GM12864 (cell line): ENCODE results near the gene HMX1.

Source experiments
- DNase-seq: peaks from one replicate; pipeline ENCODE4 v3.0.0-alpha.2; 2011; ENCODE audit warnings: low read depth
- H3K4me3 ChIP-seq: 2 replicates; pipeline ENCODE4 v1.5.1; 2011; ENCODE audit warnings: mild to moderate bottlenecking, low read depth, low read length, control low read depth
- CTCF ChIP-seq: IDR thresholded peaks from 2 replicates; pipeline ENCODE4 v1.5.1; 2011; ENCODE audit warnings: low read depth, mild to moderate bottlenecking, moderate library complexity, low read length, control low read depth, inconsistent platforms; ENCODE audit errors: missing control alignments

The HMX1 gene

GRCh38 chr4:8896071-8896470 lies 24.4 kb upstream of the HMX1 start:
- TF ChIP-seq CTCF = no peak
- no peak overlapping the region for H3K4me3 ChIP-seq
- no peak for DNase-seq

- no peak overlapping the region for H3K4me3 ChIP-seq
- DNase-seq = no peak
Observed at GRCh38 chr4:8895295-8895694, 23.7 kb upstream of the HMX1 start.

GRCh38 chr4:8894424-8894816 lies 22.8 kb upstream of the HMX1 start:
- DNase-seq = no peak
- no peak for TF ChIP-seq CTCF
- no peak overlapping the region for H3K4me3 ChIP-seq

More at GRCh38 chr4:8895295-8895694, 23.7 kb upstream of the HMX1 start:
- no peak for TF ChIP-seq CTCF

GRCh38 chr4:8893624-8894423 lies 22.2 kb upstream of the HMX1 start:
- DNase-seq = no peak
- no peak overlapping the region for H3K4me3 ChIP-seq
- no peak for TF ChIP-seq CTCF

GRCh38 chr4:8893227-8893623 lies 21.6 kb upstream of the HMX1 start:
- no peak for DNase-seq
- H3K4me3 ChIP-seq = no peak overlapping the region
- no peak for TF ChIP-seq CTCF

GRCh38 chr4:8892556-8893226 lies 21.1 kb upstream of the HMX1 start:
- no peak for DNase-seq
- TF ChIP-seq CTCF = no peak
- H3K4me3 ChIP-seq = no peak overlapping the region
